DOHH2 (cell line): Measurements from ENCODE around the gene GALE.

Experiments
- EZH2phosphoT487 ChIP-seq: fragments of 200-600 bp; sonication (generic); IDR thresholded peaks from 2 replicates; pipeline ENCODE4 v1.6.1; 2017; ENCODE audit warnings: borderline replicate concordance, mild to moderate bottlenecking, antibody characterized with exemption, low read length, moderate library complexity, mixed read lengths
- TF ChIP-seq, protein P1 (sequence below): fragments of 200-600 bp; sonication (generic); IDR thresholded peaks from one replicate; pipeline ENCODE4 v1.5.1; 2014; ENCODE audit warnings: antibody characterized with exemption, mild to moderate bottlenecking, low read depth, low read length; ENCODE audit not compliant: poor library complexity, severe bottlenecking

GRCh38 chr1:23810818-23811540 lies 10.4 kb upstream of the GALE start:
- TF ChIP-seq, protein P1, sequence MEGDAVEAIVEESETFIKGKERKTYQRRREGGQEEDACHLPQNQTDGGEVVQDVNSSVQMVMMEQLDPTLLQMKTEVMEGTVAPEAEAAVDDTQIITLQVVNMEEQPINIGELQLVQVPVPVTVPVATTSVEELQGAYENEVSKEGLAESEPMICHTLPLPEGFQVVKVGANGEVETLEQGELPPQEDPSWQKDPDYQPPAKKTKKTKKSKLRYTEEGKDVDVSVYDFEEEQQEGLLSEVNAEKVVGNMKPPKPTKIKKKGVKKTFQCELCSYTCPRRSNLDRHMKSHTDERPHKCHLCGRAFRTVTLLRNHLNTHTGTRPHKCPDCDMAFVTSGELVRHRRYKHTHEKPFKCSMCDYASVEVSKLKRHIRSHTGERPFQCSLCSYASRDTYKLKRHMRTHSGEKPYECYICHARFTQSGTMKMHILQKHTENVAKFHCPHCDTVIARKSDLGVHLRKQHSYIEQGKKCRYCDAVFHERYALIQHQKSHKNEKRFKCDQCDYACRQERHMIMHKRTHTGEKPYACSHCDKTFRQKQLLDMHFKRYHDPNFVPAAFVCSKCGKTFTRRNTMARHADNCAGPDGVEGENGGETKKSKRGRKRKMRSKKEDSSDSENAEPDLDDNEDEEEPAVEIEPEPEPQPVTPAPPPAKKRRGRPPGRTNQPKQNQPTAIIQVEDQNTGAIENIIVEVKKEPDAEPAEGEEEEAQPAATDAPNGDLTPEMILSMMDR = peak; percentile 98
- TF ChIP-seq EZH2phosphoT487 = no peak
